Ishikawa (cell line): ENCODE results near the gene ARHGAP42.
A peak's percentile ranks its signal among the peaks of the same experiment; 100 is the strongest.

ENCODE experiments used
- CEBPB ChIP-seq: IDR thresholded peaks from 2 replicates; pipeline ENCODE4 v1.6.1; 2012
- CREB1 ChIP-seq: IDR thresholded peaks from 2 replicates; pipeline ENCODE4 v1.6.1; 2012; ENCODE audit warnings: low read depth
- EP300 ChIP-seq: IDR thresholded peaks from 2 replicates; pipeline ENCODE4 v1.6.1; 2012; ENCODE audit warnings: borderline replicate concordance
- TAF1 ChIP-seq: IDR thresholded peaks from 2 replicates; pipeline ENCODE4 v1.6.1; 2012; ENCODE audit warnings: low read depth, mild to moderate bottlenecking
- TCF12 ChIP-seq: IDR thresholded peaks from 2 replicates; pipeline ENCODE4 v1.6.1; 2012; ENCODE audit warnings: low read depth
- TEAD4 ChIP-seq: IDR thresholded peaks from 2 replicates; pipeline ENCODE4 v1.6.1; 2012
- USF1 ChIP-seq: IDR thresholded peaks from 2 replicates; pipeline ENCODE4 v1.6.1; 2012
- YY1 ChIP-seq: IDR thresholded peaks from 2 replicates; pipeline ENCODE4 v1.6.1; 2012; ENCODE audit warnings: low read depth
- ZBTB7A ChIP-seq: IDR thresholded peaks from 2 replicates; pipeline ENCODE4 v1.6.1; 2012; ENCODE audit warnings: low read depth
- TF ChIP-seq, protein P1 (sequence below): IDR thresholded peaks from 2 replicates; pipeline ENCODE4 v1.6.1; 2012
- TF ChIP-seq, protein P2 (sequence below): IDR thresholded peaks from 2 replicates; pipeline ENCODE4 v1.6.1; 2012; ENCODE audit warnings: low read depth, mild to moderate bottlenecking

DNA sequence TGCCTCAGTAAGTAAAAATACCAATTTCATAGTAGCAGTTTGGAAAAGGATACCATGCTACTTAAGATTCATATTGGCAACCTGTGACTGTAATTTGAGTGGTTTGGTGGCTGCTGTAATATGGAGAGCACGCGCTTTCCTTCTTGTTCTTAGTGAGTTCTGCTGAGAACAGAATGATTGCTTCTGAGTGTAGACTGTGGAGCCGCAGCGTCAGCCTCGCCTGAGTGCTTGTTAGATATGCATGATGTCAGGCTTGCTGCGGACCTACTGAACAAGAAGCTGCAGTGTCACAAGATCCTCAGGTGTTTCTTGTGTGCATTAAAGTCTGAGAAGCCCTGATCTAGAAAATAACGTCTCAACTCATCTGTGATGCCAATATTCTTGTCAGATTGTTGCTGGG lies 143.2 kb downstream of the ARHGAP42 start:
- no peak for TF ChIP-seq TAF1
- TF ChIP-seq, protein P1, sequence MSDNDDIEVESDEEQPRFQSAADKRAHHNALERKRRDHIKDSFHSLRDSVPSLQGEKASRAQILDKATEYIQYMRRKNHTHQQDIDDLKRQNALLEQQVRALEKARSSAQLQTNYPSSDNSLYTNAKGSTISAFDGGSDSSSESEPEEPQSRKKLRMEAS, result peak; percentile 27
- TF ChIP-seq USF1, result no peak
- TF ChIP-seq, protein P2, sequence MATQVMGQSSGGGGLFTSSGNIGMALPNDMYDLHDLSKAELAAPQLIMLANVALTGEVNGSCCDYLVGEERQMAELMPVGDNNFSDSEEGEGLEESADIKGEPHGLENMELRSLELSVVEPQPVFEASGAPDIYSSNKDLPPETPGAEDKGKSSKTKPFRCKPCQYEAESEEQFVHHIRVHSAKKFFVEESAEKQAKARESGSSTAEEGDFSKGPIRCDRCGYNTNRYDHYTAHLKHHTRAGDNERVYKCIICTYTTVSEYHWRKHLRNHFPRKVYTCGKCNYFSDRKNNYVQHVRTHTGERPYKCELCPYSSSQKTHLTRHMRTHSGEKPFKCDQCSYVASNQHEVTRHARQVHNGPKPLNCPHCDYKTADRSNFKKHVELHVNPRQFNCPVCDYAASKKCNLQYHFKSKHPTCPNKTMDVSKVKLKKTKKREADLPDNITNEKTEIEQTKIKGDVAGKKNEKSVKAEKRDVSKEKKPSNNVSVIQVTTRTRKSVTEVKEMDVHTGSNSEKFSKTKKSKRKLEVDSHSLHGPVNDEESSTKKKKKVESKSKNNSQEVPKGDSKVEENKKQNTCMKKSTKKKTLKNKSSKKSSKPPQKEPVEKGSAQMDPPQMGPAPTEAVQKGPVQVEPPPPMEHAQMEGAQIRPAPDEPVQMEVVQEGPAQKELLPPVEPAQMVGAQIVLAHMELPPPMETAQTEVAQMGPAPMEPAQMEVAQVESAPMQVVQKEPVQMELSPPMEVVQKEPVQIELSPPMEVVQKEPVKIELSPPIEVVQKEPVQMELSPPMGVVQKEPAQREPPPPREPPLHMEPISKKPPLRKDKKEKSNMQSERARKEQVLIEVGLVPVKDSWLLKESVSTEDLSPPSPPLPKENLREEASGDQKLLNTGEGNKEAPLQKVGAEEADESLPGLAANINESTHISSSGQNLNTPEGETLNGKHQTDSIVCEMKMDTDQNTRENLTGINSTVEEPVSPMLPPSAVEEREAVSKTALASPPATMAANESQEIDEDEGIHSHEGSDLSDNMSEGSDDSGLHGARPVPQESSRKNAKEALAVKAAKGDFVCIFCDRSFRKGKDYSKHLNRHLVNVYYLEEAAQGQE, result no peak
- no peak for TF ChIP-seq CEBPB
- TF ChIP-seq TCF12, result no peak
- TF ChIP-seq YY1, result no peak
- TF ChIP-seq CREB1, result no peak
- TF ChIP-seq EP300, result peak; percentile 46
- peak; percentile 51; the same call in 1 of the 2 replicates for TF ChIP-seq TEAD4
- TF ChIP-seq ZBTB7A, result no peak
